ENCODE measurements around the gene ZNF609. TPM values are rescaled to one million over a fixed set of nuclear protein-coding genes. Genes with fewer than 3 reads are reported as not detected.

ZNF609 gene
- total and polyA plus RNA-seq, 11 donors = 5.8 to 24.5 (median 15.3) TPM

- Histone ChIP-seq H3K9me3 (no peaks in the 10 kb centered on the region), H3K27ac (peak overlapping the region in 3 of 12 donors; percentile 30 to 78 (median 70)), H3K36me3 (peaks cover 0 to 35% (median 17%) of the 10 kb centered on the region in 9 donors), H3K4me3 (no peak overlapping the region), H3K4me1 (peaks cover 2 to 54% (median 35%) of the 10 kb centered on the region in 12 donors), H3K27me3 (no peaks in the 10 kb centered on the region)
- ATAC-seq = no peak
- TF ChIP-seq CTCF (IDR thresholded peaks at IDR 0.05) = no peak
- TF ChIP-seq POLR2A (IDR thresholded peaks at IDR 0.05) = no peak
- WGBS, 4 donors = 83 to 88% (median 84%) methylated on average over 2 of the region's 2 CpGs
- no peak for DNase-seq
- intact Hi-C loops (cut with DNase I) = loop anchor here in 1 of 10 donors (5.0 kb wide), 1 partner anchor 40 kb away; the partner anchor contains the start of gene ZNF609
Observed at GRCh38 chr15:64502151-64502550, 41.8 kb downstream of the ZNF609 start.

- Histone ChIP-seq H3K4me1 (peaks cover 2 to 58% (median 39%) of the 10 kb centered on the region in 12 donors), H3K4me3 (no peak overlapping the region), H3K27me3 (no peaks in the 10 kb centered on the region), H3K27ac (peak overlapping the region in 6 of 12 donors; percentile 16 to 78 (median 38)), H3K9me3 (no peaks in the 10 kb centered on the region), H3K36me3 (peaks cover 0 to 35% (median 17%) of the 10 kb centered on the region in 9 donors)
- intact Hi-C loops (cut with DNase I) = loop anchor here in 1 of 10 donors (5.0 kb wide), 1 partner anchor 40 kb away; the partner anchor contains the start of gene ZNF609
- DNase-seq (no peak), ATAC-seq (peak in 1 of 4 donors; percentile 32)
- no peak for TF ChIP-seq POLR2A (IDR thresholded peaks at IDR 0.05)
- TF ChIP-seq CTCF (IDR thresholded peaks at IDR 0.05) = no peak
- WGBS, 4 donors = 76 to 80% (median 77%) methylated on average over 3 of the region's 3 CpGs
Observed at GRCh38 chr15:64502551-64502950, 42.2 kb downstream of the ZNF609 start.

- Histone ChIP-seq H3K27ac (peak overlapping the region in 7 of 12 donors; percentile 7 to 78 (median 36)), H3K36me3 (peaks cover 0 to 35% (median 17%) of the 10 kb centered on the region in 9 donors), H3K27me3 (no peaks in the 10 kb centered on the region), H3K4me3 (peak overlapping the region in 1 of 12 donors; percentile 23), H3K4me1 (peaks cover 2 to 65% (median 44%) of the 10 kb centered on the region in 12 donors), H3K9me3 (no peaks in the 10 kb centered on the region)
- DNase-seq (no peak), ATAC-seq (peak in 1 of 4 donors; percentile 34)
- TF ChIP-seq CTCF (IDR thresholded peaks at IDR 0.05) = no peak
- TF ChIP-seq POLR2A (IDR thresholded peaks at IDR 0.05) = no peak
- 53 to 63% (median 55%) methylated on average over 4 of the region's 4 CpGs for WGBS, 4 donors
- intact Hi-C loops (cut with DNase I) = loop anchor here in 1 of 10 donors (5.0 kb wide), 1 partner anchor 41 kb away; the partner anchor contains the start of gene ZNF609
Observed at GRCh38 chr15:64503197-64503596, 42.8 kb downstream of the ZNF609 start.

- H3K36me3 ChIP-seq = peaks cover 0 to 35% (median 17%) of the 10 kb centered on the region in 9 donors
- ATAC-seq (no peak), DNase-seq (no peak)
- no peaks in the 10 kb centered on the region for H3K9me3 ChIP-seq
- 30 to 59% (median 51%) methylated on average over 1 of the region's 1 CpG for WGBS, 4 donors
- no peaks in the 10 kb centered on the region for H3K27me3 ChIP-seq
- intact Hi-C loops (cut with DNase I) = loop anchor here in 1 of 10 donors (5.0 kb wide), 1 partner anchor 41 kb away; the partner anchor contains the start of gene ZNF609
- no peak for TF ChIP-seq CTCF (IDR thresholded peaks at IDR 0.05)
- no peak for TF ChIP-seq POLR2A (IDR thresholded peaks at IDR 0.05)
- H3K4me1 ChIP-seq = peaks cover 2 to 67% (median 44%) of the 10 kb centered on the region in 12 donors
- peak overlapping the region in 1 of 12 donors; percentile 23 for H3K4me3 ChIP-seq
- peak overlapping the region in 3 of 12 donors; percentile 36 to 78 (median 70) for H3K27ac ChIP-seq
Observed at GRCh38 chr15:64503640-64504039, 43.3 kb downstream of the ZNF609 start.
